OCI-LY1 (cell line): ENCODE measurements around the gene CCDC190.

Experiments used
- H2AFZ ChIP-seq: fragments of 200-600 bp; sonication (generic), shearing (Covaris generic); 2 replicates; pipeline ENCODE4 v1.6.0; 2014; ENCODE audit warnings: antibody characterized with exemption, mild to moderate bottlenecking, low read length
- H3F3A ChIP-seq: fragments of 200-600 bp; sonication (generic), shearing (Covaris generic); 2 replicates; pipeline ENCODE4 v1.6.0; 2014; ENCODE audit warnings: mild to moderate bottlenecking, antibody characterized with exemption, low read length, moderate library complexity; ENCODE audit not compliant: insufficient read depth
- H3K27ac ChIP-seq: fragments of 200-600 bp; sonication (generic); 2 replicates; pipeline ENCODE4 v1.5.1; 2014; ENCODE audit warnings: low read length, mixed run types, mild to moderate bottlenecking, low read depth; ENCODE audit not compliant: poor library complexity, severe bottlenecking
- H3K27me3 ChIP-seq: fragments of 200-600 bp; sonication (generic); 2 replicates; pipeline ENCODE4 v1.6.0; 2014; ENCODE audit warnings: antibody characterized with exemption, mild to moderate bottlenecking, low read length, moderate library complexity; ENCODE audit not compliant: insufficient read depth
- H3K36me3 ChIP-seq: fragments of 200-600 bp; sonication (generic); 2 replicates; pipeline ENCODE4 v1.6.1; 2014; ENCODE audit warnings: mild to moderate bottlenecking, antibody characterized with exemption, low read length, moderate library complexity, mixed read lengths; ENCODE audit not compliant: insufficient read depth
- H3K4me1 ChIP-seq: fragments of 200-600 bp; sonication (generic); 2 replicates; pipeline ENCODE4 v1.5.1; 2014; ENCODE audit warnings: mild to moderate bottlenecking, low read length, moderate library complexity; ENCODE audit not compliant: insufficient read depth, severe bottlenecking
- H3K4me2 ChIP-seq: fragments of 200-600 bp; sonication (generic), shearing (Covaris generic); 2 replicates; pipeline ENCODE4 v1.6.1; 2014; ENCODE audit warnings: low read length
- H3K4me3 ChIP-seq: fragments of 200-600 bp; sonication (generic); 2 replicates; pipeline ENCODE4 v1.5.1; 2014; ENCODE audit warnings: low read length, low read depth, mild to moderate bottlenecking, mixed read lengths; ENCODE audit not compliant: poor library complexity, severe bottlenecking
- H3K79me2 ChIP-seq: fragments of 200-600 bp; shearing (Covaris generic); 2 replicates; pipeline ENCODE4 v1.6.1; 2016; ENCODE audit warnings: mixed run types, low read length, mixed read lengths; ENCODE audit not compliant: insufficient read depth
- H3K9ac ChIP-seq: fragments of 200-600 bp; sonication (generic), shearing (Covaris generic); 2 replicates; pipeline ENCODE4 v1.6.1; 2014; ENCODE audit warnings: mild to moderate bottlenecking, low read length, mixed read lengths
- H3K9me2 ChIP-seq: fragments of 200-600 bp; sonication (generic), shearing (Covaris generic); 2 replicates; pipeline ENCODE4 v1.6.1; 2014; ENCODE audit warnings: low read depth, mild to moderate bottlenecking, low read length, mixed read lengths
- H3K9me3 ChIP-seq: fragments of 200-600 bp; shearing (Covaris generic); 2 replicates; pipeline ENCODE4 v1.6.1; 2014; ENCODE audit warnings: low read length, mixed read lengths
- H4K20me1 ChIP-seq: fragments of 200-600 bp; sonication (generic), shearing (Covaris generic); 2 replicates; pipeline ENCODE4 v1.6.0; 2016; ENCODE audit warnings: mild to moderate bottlenecking, low read length; ENCODE audit not compliant: insufficient read depth
- EZH2 ChIP-seq: fragments of 200-600 bp; sonication (generic), shearing (Covaris generic); IDR thresholded peaks from 2 replicates; pipeline ENCODE4 v1.8.0; 2017; ENCODE audit warnings: borderline replicate concordance, mixed run types, mild to moderate bottlenecking, antibody characterized with exemption, low read length, moderate library complexity, mixed read lengths
- TF ChIP-seq, protein P1 (sequence below): fragments of 200-600 bp; sonication (generic), shearing (Covaris generic); IDR thresholded peaks from 2 replicates; pipeline ENCODE4 v1.5.1; 2017; ENCODE audit warnings: mild to moderate bottlenecking, antibody characterized with exemption, low read length, moderate library complexity, mixed read lengths

CCDC190 gene, protein sequence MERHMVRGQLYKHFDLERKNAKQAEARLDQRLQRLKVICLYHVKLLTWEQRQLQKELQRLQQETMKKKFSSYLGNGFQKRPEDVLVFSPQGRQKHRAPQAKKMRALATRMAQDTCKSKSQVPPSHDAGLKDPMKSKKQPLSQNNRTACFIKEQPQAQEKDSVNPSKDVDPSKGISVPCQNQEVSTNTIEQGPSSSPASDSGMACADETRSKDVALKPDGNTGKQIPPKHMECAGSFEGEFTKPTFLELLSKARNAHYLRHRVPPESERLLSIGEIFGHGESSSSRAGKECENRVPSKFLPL

DNA sequence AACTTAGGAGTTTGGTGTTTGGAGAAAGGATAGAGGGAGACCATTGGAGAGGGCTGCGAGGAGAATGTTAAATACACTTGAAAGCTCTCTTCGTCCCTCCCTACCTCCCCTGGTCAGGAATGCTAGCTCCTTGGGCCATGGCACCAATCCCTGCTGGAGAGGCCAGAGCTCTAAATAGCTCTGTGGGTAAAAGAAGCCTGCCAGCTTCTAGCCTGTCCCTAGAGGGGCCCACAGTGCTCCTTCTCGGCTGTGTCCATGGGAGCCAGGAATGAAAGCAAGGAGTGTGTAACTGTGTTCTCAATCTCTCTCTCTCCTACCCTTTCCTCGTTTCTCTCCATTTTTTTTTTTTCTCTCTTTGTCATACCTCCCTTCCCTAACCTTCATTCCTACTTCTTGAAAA lies at the start of gene CCDC190:
Gene CCDC190, minus strand, starts transcription at position 75 of the 400 bp plus-strand sequence. CDS start 1,529 bp downstream, outside the sequence.
- TF ChIP-seq, protein P1, sequence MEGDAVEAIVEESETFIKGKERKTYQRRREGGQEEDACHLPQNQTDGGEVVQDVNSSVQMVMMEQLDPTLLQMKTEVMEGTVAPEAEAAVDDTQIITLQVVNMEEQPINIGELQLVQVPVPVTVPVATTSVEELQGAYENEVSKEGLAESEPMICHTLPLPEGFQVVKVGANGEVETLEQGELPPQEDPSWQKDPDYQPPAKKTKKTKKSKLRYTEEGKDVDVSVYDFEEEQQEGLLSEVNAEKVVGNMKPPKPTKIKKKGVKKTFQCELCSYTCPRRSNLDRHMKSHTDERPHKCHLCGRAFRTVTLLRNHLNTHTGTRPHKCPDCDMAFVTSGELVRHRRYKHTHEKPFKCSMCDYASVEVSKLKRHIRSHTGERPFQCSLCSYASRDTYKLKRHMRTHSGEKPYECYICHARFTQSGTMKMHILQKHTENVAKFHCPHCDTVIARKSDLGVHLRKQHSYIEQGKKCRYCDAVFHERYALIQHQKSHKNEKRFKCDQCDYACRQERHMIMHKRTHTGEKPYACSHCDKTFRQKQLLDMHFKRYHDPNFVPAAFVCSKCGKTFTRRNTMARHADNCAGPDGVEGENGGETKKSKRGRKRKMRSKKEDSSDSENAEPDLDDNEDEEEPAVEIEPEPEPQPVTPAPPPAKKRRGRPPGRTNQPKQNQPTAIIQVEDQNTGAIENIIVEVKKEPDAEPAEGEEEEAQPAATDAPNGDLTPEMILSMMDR, result no peak
- TF ChIP-seq EZH2, result no peak
- Histone ChIP-seq H3K9me2 (no peaks in the 10 kb centered on the region), H3K9ac (no peak within 1 kb of the TSS), H4K20me1 (no peaks in the 10 kb centered on the region), H3K4me3 (no peak within 1 kb of the TSS), H3K27me3 (no peaks in the 10 kb centered on the region), H3K9me3 (no peaks in the 10 kb centered on the region), H3K4me2 (no peak within 1 kb of the TSS), H3F3A (no peaks in the 10 kb centered on the region), H3K79me2 (no peaks in the 10 kb centered on the region), H3K27ac (no peak within 1 kb of the TSS), H3K36me3 (no peaks in the 10 kb centered on the region), H3K4me1 (no peaks in the 10 kb centered on the region), H2AFZ (no peak within 1 kb of the TSS)

DNA sequence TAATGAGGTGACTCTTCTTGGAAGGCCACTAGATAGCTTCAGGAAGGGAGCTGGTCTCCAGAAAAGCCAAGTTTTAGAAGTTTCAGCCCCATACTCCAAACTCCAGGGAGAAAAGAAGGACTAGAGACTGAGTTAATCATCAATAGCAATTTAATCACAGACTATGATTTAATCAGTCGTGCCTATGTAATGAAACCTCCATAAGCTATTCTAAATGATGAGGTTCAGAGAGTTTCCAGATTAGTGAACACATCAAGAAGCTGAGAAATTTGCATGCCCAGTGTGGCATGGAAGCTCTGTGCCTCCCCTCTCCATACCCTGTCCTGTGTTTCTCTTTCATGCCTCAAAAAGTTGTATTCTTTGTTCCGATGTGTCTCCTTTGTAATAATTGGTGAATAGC lies 49.2 kb upstream of the CCDC190 start:
- Histone ChIP-seq H2AFZ (no peak overlapping the region), H4K20me1 (no peaks in the 10 kb centered on the region), H3F3A (no peaks in the 10 kb centered on the region), H3K9me3 (no peaks in the 10 kb centered on the region), H3K4me3 (no peak overlapping the region), H3K4me2 (no peak overlapping the region), H3K27ac (no peak overlapping the region), H3K9ac (no peak overlapping the region), H3K27me3 (no peaks in the 10 kb centered on the region), H3K4me1 (no peaks in the 10 kb centered on the region), H3K9me2 (no peaks in the 10 kb centered on the region), H3K36me3 (no peaks in the 10 kb centered on the region), H3K79me2 (no peaks in the 10 kb centered on the region)
- TF ChIP-seq, protein P1, result no peak
- TF ChIP-seq EZH2, result no peak

DNA sequence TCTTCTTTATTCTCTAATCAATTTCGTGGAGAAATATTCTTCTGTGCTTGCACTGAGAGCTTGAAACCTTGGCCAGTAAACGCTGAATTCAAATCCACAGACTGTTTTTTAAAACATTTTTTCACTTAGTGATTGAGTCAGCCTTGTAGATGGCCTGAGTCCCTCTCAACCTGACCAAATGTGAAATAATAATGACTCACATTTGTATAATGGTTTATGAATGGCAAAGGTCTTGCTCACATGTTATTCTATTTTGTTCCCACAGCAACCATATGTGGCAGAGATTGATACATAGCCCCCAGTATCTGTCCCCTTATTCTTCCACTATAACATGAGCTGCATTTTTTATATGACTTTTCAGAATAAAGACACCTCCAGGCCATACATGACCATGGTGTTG lies 47.8 kb upstream of the CCDC190 start:
- TF ChIP-seq EZH2, result no peak
- TF ChIP-seq, protein P1, result no peak
- Histone ChIP-seq H3K36me3 (no peaks in the 10 kb centered on the region), H3K4me2 (no peak overlapping the region), H3K9ac (no peak overlapping the region), H3K27me3 (no peaks in the 10 kb centered on the region; the same call in 1 of the 2 replicates), H2AFZ (no peak overlapping the region), H3K9me3 (no peaks in the 10 kb centered on the region), H3K79me2 (no peaks in the 10 kb centered on the region), H3K4me3 (no peak overlapping the region), H3K4me1 (no peaks in the 10 kb centered on the region), H3K27ac (no peak overlapping the region), H3F3A (no peaks in the 10 kb centered on the region), H4K20me1 (no peaks in the 10 kb centered on the region), H3K9me2 (no peaks in the 10 kb centered on the region)
